ENCODE measurements around the gene MAP2K4. TPM values are rescaled to one million over a fixed set of nuclear protein-coding genes. Genes with fewer than 3 reads are reported as not detected.

Gene MAP2K4
- total and polyA plus RNA-seq, 7 donors: 12.9 to 40.0 (median 31.4) TPM

GRCh38 chr17:12070561-12070960 lies 49.9 kb downstream of the MAP2K4 start:
- H3K9me3 ChIP-seq: no peaks in the 10 kb centered on the region
- H3K36me3 ChIP-seq (ENCODE audit: insufficient read depth in 1 of 2, low read depth in 1 of 2): peaks cover 0 to 14% of the 10 kb centered on the region in 2 donors
- no peak overlapping the region for H3K27ac ChIP-seq
- no peaks in the 10 kb centered on the region for H3K4me1 ChIP-seq
- no peak overlapping the region for H3K4me3 ChIP-seq
- no peak for TF ChIP-seq CTCF (IDR thresholded peaks at IDR 0.05)
- ATAC-seq (no peak), DNase-seq (no peak)
- intact Hi-C loops (cut with DNase I): no loop called here
- no peaks in the 10 kb centered on the region for H3K27me3 ChIP-seq (ENCODE audit: insufficient read depth in 3 of 3, low read length in 2 of 3)

- Histone ChIP-seq H3K9me3 (peaks cover 7% of the 10 kb centered on the region), H3K27ac (no peak overlapping the region), H3K36me3 (ENCODE audit: insufficient read depth in 1 of 2, low read depth in 1 of 2) (peaks cover 0 to 14% of the 10 kb centered on the region in 2 donors), H3K4me3 (no peak overlapping the region), H3K4me1 (no peaks in the 10 kb centered on the region), H3K27me3 (ENCODE audit: insufficient read depth in 3 of 3, low read length in 2 of 3) (no peaks in the 10 kb centered on the region)
- ATAC-seq (no peak), DNase-seq (no peak)
- intact Hi-C loops (cut with DNase I): no loop called here
- 65 to 85% (median 80%) methylated on average over 3 of the region's 3 CpGs for WGBS, 3 donors
- no peak for TF ChIP-seq CTCF (IDR thresholded peaks at IDR 0.05)
Measured at GRCh38 chr17:12074346-12074745, 53.7 kb downstream of the MAP2K4 start.

GRCh38 chr17:12077773-12078172 lies 57.1 kb downstream of the MAP2K4 start:
- no peak for ATAC-seq
- H3K9me3 ChIP-seq: peaks cover 7% of the 10 kb centered on the region
- no peak overlapping the region for H3K27ac ChIP-seq
- WGBS, 3 donors: 95 to 98% (median 97%) methylated on average over 2 of the region's 2 CpGs
- no peaks in the 10 kb centered on the region for H3K27me3 ChIP-seq (ENCODE audit: insufficient read depth in 3 of 3, low read length in 2 of 3)
- no peak for DNase-seq
- TF ChIP-seq CTCF (IDR thresholded peaks at IDR 0.05): no peak
- H3K36me3 ChIP-seq (ENCODE audit: insufficient read depth in 1 of 2, low read depth in 1 of 2): peaks cover 0 to 14% of the 10 kb centered on the region in 2 donors
- no peak overlapping the region for H3K4me3 ChIP-seq
- no peaks in the 10 kb centered on the region for H3K4me1 ChIP-seq
- intact Hi-C loops (cut with DNase I): no loop called here

GRCh38 chr17:12078791-12079190 lies 58.1 kb downstream of the MAP2K4 start:
- Histone ChIP-seq H3K4me1 (no peaks in the 10 kb centered on the region), H3K9me3 (peaks cover 7% of the 10 kb centered on the region), H3K27ac (no peak overlapping the region), H3K36me3 (ENCODE audit: insufficient read depth in 1 of 2, low read depth in 1 of 2) (peaks cover 0 to 8% of the 10 kb centered on the region in 2 donors), H3K27me3 (ENCODE audit: insufficient read depth in 3 of 3, low read length in 2 of 3) (no peaks in the 10 kb centered on the region), H3K4me3 (no peak overlapping the region)
- no peak for DNase-seq
- no peak for TF ChIP-seq CTCF (IDR thresholded peaks at IDR 0.05)
- no peak for ATAC-seq
- 61 to 74% (median 69%) methylated on average over 2 of the region's 2 CpGs for WGBS, 3 donors
- intact Hi-C loops (cut with DNase I): no loop called here

GRCh38 chr17:12081720-12082119 lies 61.0 kb downstream of the MAP2K4 start:
- peak in 1 of 2 donors; percentile 28 for DNase-seq
- 89 to 92% (median 91%) methylated on average over 8 of the region's 8 CpGs for WGBS, 3 donors
- peak in 2 of 4 donors; percentile 46 to 48 for ATAC-seq
- no peak overlapping the region for H3K4me3 ChIP-seq
- no peak overlapping the region for H3K27ac ChIP-seq
- peaks cover 7% of the 10 kb centered on the region for H3K9me3 ChIP-seq
- no peaks in the 10 kb centered on the region for H3K27me3 ChIP-seq (ENCODE audit: insufficient read depth in 3 of 3, low read length in 2 of 3)
- TF ChIP-seq CTCF (IDR thresholded peaks at IDR 0.05): no peak
- no peaks in the 10 kb centered on the region for H3K4me1 ChIP-seq
- intact Hi-C loops (cut with DNase I): no loop called here
- peaks cover 0 to 3% of the 10 kb centered on the region in 2 donors for H3K36me3 ChIP-seq (ENCODE audit: insufficient read depth in 1 of 2, low read depth in 1 of 2)
